Parathyroid adenoma (tissue), 2 donors: ENCODE measurements around the gene PACRG.

Experiments used
- H2AFZ ChIP-seq: fragments of 300-600 bp; sonication (generic); one replicate; pipeline ENCODE4 v1.7.0; 2017; ENCODE audit warnings: antibody characterized with exemption, mild to moderate bottlenecking
- H3K27ac ChIP-seq: fragments of 300-600 bp; sonication (generic); one replicate; pipeline ENCODE4 v1.7.0; 2017
- H3K27me3 ChIP-seq: fragments of 300-600 bp; sonication (generic); one replicate; pipeline ENCODE4 v1.7.0; 2017; ENCODE audit warnings: low read length; ENCODE audit not compliant: control insufficient read depth, insufficient read depth
- H3K36me3 ChIP-seq: fragments of 300-600 bp; sonication (generic); one replicate; pipeline ENCODE4 v1.7.0; 2017; ENCODE audit warnings: low read length; ENCODE audit not compliant: control insufficient read depth, insufficient read depth
- H3K4me1 ChIP-seq: fragments of 300-600 bp; sonication (generic); one replicate; pipeline ENCODE4 v1.7.0; 2017; ENCODE audit warnings: control low read depth
- H3K4me2 ChIP-seq: fragments of 300-600 bp; sonication (generic); one replicate; pipeline ENCODE4 v1.7.0; 2017; ENCODE audit warnings: low read length
- H3K4me3 ChIP-seq: fragments of 300-600 bp; sonication (generic); one replicate; pipeline ENCODE4 v1.7.0; 2017; ENCODE audit warnings: low read depth, low read length
- H3K79me2 ChIP-seq: fragments of 300-600 bp; sonication (generic); one replicate; pipeline ENCODE4 v1.7.0; 2017; ENCODE audit warnings: control low read depth
- H3K9ac ChIP-seq: fragments of 300-600 bp; sonication (generic); one replicate; pipeline ENCODE4 v1.7.0; 2017; ENCODE audit warnings: mild to moderate bottlenecking
- H3K9me3 ChIP-seq: fragments of 300-600 bp; sonication (generic); one replicate; pipeline ENCODE4 v1.7.0; 2017; ENCODE audit warnings: low read length; ENCODE audit not compliant: control insufficient read depth
- TF ChIP-seq, protein P1 (sequence below): fragments of 300-600 bp; sonication (generic); IDR thresholded peaks from one replicate; pipeline ENCODE4 v1.7.0; 2017; ENCODE audit warnings: antibody characterized with exemption, mild to moderate bottlenecking
- donor health status: primary hyperparathyroidism.

Gene PACRG

DNA sequence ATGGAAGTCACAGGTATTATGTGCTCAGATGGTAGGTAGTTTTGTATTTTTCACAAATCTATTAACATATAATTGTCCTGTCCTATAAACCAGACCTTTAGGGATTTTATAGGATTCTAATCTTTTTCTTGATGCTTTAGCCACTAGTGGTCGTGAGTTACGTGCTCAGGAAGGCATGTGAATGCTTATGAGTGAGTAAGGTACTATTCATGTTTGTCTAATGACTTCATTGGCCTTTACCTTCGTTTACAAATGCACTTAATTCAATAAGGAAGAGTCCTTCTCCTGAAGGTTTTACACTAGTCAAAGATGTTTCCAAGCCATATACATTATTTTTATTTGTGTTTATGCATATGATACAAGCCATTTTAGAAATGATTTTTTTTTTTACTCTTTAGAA, 23.0 kb downstream of the PACRG start:
- Histone ChIP-seq H3K27ac (no peak overlapping the region), H3K9ac (no peak overlapping the region), H3K79me2 (no peaks in the 10 kb centered on the region), H2AFZ (no peak overlapping the region), H3K36me3 (no peaks in the 10 kb centered on the region), H3K4me1 (no peaks in the 10 kb centered on the region), H3K4me2 (no peak overlapping the region), H3K9me3 (no peaks in the 10 kb centered on the region), H3K27me3 (no peaks in the 10 kb centered on the region), H3K4me3 (no peak overlapping the region)
- TF ChIP-seq, protein P1, sequence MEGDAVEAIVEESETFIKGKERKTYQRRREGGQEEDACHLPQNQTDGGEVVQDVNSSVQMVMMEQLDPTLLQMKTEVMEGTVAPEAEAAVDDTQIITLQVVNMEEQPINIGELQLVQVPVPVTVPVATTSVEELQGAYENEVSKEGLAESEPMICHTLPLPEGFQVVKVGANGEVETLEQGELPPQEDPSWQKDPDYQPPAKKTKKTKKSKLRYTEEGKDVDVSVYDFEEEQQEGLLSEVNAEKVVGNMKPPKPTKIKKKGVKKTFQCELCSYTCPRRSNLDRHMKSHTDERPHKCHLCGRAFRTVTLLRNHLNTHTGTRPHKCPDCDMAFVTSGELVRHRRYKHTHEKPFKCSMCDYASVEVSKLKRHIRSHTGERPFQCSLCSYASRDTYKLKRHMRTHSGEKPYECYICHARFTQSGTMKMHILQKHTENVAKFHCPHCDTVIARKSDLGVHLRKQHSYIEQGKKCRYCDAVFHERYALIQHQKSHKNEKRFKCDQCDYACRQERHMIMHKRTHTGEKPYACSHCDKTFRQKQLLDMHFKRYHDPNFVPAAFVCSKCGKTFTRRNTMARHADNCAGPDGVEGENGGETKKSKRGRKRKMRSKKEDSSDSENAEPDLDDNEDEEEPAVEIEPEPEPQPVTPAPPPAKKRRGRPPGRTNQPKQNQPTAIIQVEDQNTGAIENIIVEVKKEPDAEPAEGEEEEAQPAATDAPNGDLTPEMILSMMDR = no peak

DNA sequence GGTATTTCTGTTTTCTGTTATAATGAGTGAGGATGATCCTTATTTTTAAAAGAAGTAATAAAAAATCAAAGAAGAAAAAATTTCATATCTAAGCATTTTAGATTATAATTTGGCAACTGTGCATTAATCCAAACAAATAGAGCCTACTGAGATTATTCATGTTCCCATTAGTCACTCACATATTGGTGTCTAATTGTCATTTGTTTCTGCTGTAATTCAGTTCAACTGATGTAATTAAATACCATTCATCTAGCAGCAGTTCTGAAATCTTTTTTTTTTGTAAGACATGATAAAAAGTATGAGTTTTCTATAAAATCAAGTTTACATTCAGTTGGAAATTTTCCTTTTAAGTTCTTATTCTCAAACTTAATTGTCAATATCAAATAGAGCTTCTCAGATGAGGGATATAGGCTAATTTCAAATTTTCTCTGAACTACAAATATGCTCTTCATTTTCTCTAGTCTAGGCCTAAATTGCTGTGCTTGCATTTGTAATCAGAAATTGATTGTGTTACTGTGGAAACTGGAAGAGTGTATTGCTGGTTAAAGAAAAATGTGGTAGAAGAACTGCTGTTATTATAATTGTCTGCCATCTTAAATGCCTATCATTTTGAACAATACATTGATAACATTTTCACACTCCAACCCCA, 23.6 kb downstream of the PACRG start:
- no peak overlapping the region for H3K4me3 ChIP-seq
- H3K9ac ChIP-seq = no peak overlapping the region
- no peaks in the 10 kb centered on the region for H3K79me2 ChIP-seq
- H3K4me1 ChIP-seq = no peaks in the 10 kb centered on the region
- no peaks in the 10 kb centered on the region for H3K36me3 ChIP-seq
- H3K27me3 ChIP-seq = no peaks in the 10 kb centered on the region
- H2AFZ ChIP-seq = no peak overlapping the region
- H3K4me2 ChIP-seq = no peak overlapping the region
- TF ChIP-seq, protein P1 = no peak
- H3K9me3 ChIP-seq = no peaks in the 10 kb centered on the region
- H3K27ac ChIP-seq = no peak overlapping the region

- Histone ChIP-seq H3K9ac (no peak overlapping the region), H3K4me1 (no peaks in the 10 kb centered on the region), H3K4me3 (no peak overlapping the region), H3K9me3 (no peaks in the 10 kb centered on the region), H3K79me2 (no peaks in the 10 kb centered on the region), H3K27ac (no peak overlapping the region), H3K27me3 (no peaks in the 10 kb centered on the region), H3K36me3 (no peaks in the 10 kb centered on the region), H3K4me2 (no peak overlapping the region), H2AFZ (no peak overlapping the region)
- TF ChIP-seq, protein P1 = no peak
Measured at GRCh38 chr6:162753775-162754174, 26.0 kb downstream of the PACRG start.

DNA sequence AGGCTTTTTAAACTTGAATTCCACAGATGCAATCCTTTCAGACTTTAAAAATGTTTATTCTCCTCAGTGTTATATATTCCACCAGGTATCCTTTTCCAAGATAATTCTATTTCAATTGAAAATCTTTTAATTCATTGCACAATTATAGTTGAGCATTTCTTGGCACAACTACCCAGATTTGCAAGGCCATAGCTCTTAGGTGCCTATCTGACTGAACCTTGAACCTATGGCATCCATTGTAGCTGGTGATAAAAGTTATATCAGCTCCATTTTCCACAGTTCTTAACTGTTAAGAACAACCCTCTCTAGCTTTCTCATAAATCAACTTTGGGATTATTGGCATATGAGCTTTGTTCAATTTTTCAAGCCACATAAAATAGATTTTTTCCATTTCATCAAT, 42.4 kb downstream of the PACRG start:
- Histone ChIP-seq H3K4me3 (no peak overlapping the region), H3K79me2 (no peaks in the 10 kb centered on the region), H3K9me3 (no peaks in the 10 kb centered on the region), H3K4me2 (no peak overlapping the region), H3K9ac (no peak overlapping the region), H3K27ac (no peak overlapping the region), H2AFZ (no peak overlapping the region), H3K4me1 (no peaks in the 10 kb centered on the region), H3K36me3 (no peaks in the 10 kb centered on the region), H3K27me3 (no peaks in the 10 kb centered on the region)
- TF ChIP-seq, protein P1 = no peak

- H3K4me1 ChIP-seq = no peaks in the 10 kb centered on the region
- no peaks in the 10 kb centered on the region for H3K27me3 ChIP-seq
- H3K9me3 ChIP-seq = no peaks in the 10 kb centered on the region
- H3K36me3 ChIP-seq = no peaks in the 10 kb centered on the region
- H3K9ac ChIP-seq = no peak overlapping the region
- no peak overlapping the region for H3K27ac ChIP-seq
- TF ChIP-seq, protein P1 = no peak
- H2AFZ ChIP-seq = no peak overlapping the region
- no peak overlapping the region for H3K4me2 ChIP-seq
- H3K4me3 ChIP-seq = no peak overlapping the region
- no peaks in the 10 kb centered on the region for H3K79me2 ChIP-seq
Measured at GRCh38 chr6:162770955-162771354, 43.2 kb downstream of the PACRG start.
